K562 (cell line): Measurements from ENCODE around the gene ENO3. TPM values are rescaled to one million over a fixed set of nuclear protein-coding genes. Genes with fewer than 3 reads are reported as not detected.

Experiments used
- ATAC-seq: fragments of 200-7000 bp; cut with Tn5 transposase; 3 replicates; pipeline ENCODE4 v1.9.1; 2020; ENCODE audit warnings: moderate library complexity
- BruUV-seq: library from RNA; stranded (reverse); fragments of 400-500 nt; replicated peaks from 2 replicates; lab custom pipeline; 2021; lab: Mats Ljungman, UMichigan
- CTCF ChIA-PET: fragments of 300-600 bp; formaldehyde crosslinking; extraction: SDS; loops from one replicate; lab custom pipeline; 2021; ENCODE audit warnings: low intra/inter-chr PET ratio; lab: Yijun Ruan, JAX
- POLR2A ChIA-PET: fragments of 300-600, 350-650 bp; sonication (Branson Sonifier 250); formaldehyde crosslinking; extraction: SDS; loops from one replicate; lab custom pipeline; 2021; ENCODE audit warnings: antibody characterized with exemption, inconsistent platforms; lab: Yijun Ruan, JAX
- DNase-seq, 4 experiments: peaks; one replicate each; pipeline versions ENCODE4 v3.0.0 to v3.0.0-alpha.2; 2011 to 2018; ENCODE audit warnings: low spot score in 3 of 4, mixed read lengths in 3 of 4; ENCODE audit errors: extremely low read depth in 1 of 4
- FAIRE-seq: peaks from 2 replicates; lab custom pipeline; 2011; peaks lifted over from hg19 to GRCh38; lab: Jason Lieb, UNC
- H2AFZ ChIP-seq: 2 replicates; pipeline ENCODE4 v1.6.0; 2011; ENCODE audit warnings: low read depth, low read length, control low read depth, inconsistent platforms
- H3K27ac ChIP-seq: fragments of 200-600 bp; 3 replicates; pipeline ENCODE4 v1.8.0; 2011; ENCODE audit warnings: low read depth, mild to moderate bottlenecking, control low read depth, inconsistent platforms, low read length, moderate library complexity, mixed read lengths; ENCODE audit errors: extremely low read depth
- H3K27me3 ChIP-seq, 2 experiments: fragments of 300-600 bp in 1 of 2; 2 replicates in 1 of 2; 3 replicates in 1 of 2; pipeline versions ENCODE4 v1.6.0 to v1.8.0; 2011; ENCODE audit warnings: inconsistent platforms in 2 of 2, low read length in 2 of 2, mild to moderate bottlenecking in 1 of 2, mixed read lengths in 1 of 2, moderate library complexity in 1 of 2; ENCODE audit not compliant: control insufficient read depth in 2 of 2, insufficient read depth in 2 of 2
- H3K36me3 ChIP-seq: fragments of 300-600 bp; 3 replicates; pipeline ENCODE4 v1.8.0; 2011; ENCODE audit warnings: mild to moderate bottlenecking, low read length, inconsistent platforms; ENCODE audit not compliant: control insufficient read depth, insufficient read depth
- H3K4me1 ChIP-seq, 2 experiments: fragments of 200-600 bp in 1 of 2; replicated peaks in 1 of 2; 2 replicates in 1 of 2; 3 replicates in 1 of 2; pipeline versions ENCODE4 v1.5.1 to v1.8.0; 2011; ENCODE audit warnings: inconsistent platforms in 2 of 2, low read length in 2 of 2, mild to moderate bottlenecking in 1 of 2, mixed read lengths in 1 of 2, moderate library complexity in 1 of 2; ENCODE audit not compliant: control insufficient read depth in 2 of 2, insufficient read depth in 2 of 2
- H3K4me2 ChIP-seq: 2 replicates; pipeline ENCODE4 v1.6.1; 2011; ENCODE audit warnings: low read length, control low read depth, inconsistent platforms, mixed read lengths; ENCODE audit not compliant: insufficient read depth
- H3K4me3 ChIP-seq: fragments of 200-600 bp; sonication (generic), shearing (Covaris generic); 2 replicates; pipeline ENCODE4 v1.5.1; 2016; ENCODE audit warnings: control low read depth, inconsistent platforms
- H3K79me2 ChIP-seq: fragments of 200-600 bp; 3 replicates; pipeline ENCODE4 v1.8.0; 2011; ENCODE audit warnings: low read length, inconsistent platforms; ENCODE audit not compliant: control insufficient read depth, insufficient read depth
- H3K9ac ChIP-seq, 2 experiments: 2 replicates each; pipeline versions ENCODE4 v1.6.0 to v1.6.1; 2011; ENCODE audit warnings: low read depth in 2 of 2, low read length in 2 of 2, control low read depth in 1 of 2, inconsistent platforms in 1 of 2, mild to moderate bottlenecking in 1 of 2, mixed read lengths in 1 of 2; ENCODE audit not compliant: insufficient read depth in 1 of 2
- H3K9me1 ChIP-seq: one replicate; pipeline ENCODE4 v1.6.0; 2011; ENCODE audit warnings: inconsistent platforms, mild to moderate bottlenecking, low read length, moderate library complexity; ENCODE audit not compliant: control insufficient read depth, insufficient read depth
- H3K9me3 ChIP-seq: replicated peaks from 2 replicates; pipeline ENCODE4 v1.5.1; 2011; ENCODE audit warnings: low read depth, low read length, inconsistent platforms; ENCODE audit not compliant: control insufficient read depth, insufficient read depth
- H4K20me1 ChIP-seq: replicated peaks from 2 replicates; pipeline ENCODE4 v1.6.1; 2011; ENCODE audit warnings: low read length, inconsistent platforms, mixed read lengths; ENCODE audit not compliant: control insufficient read depth, insufficient read depth
- ATF4 ChIP-seq: fragments of 450-650 bp; formaldehyde crosslinking; IDR thresholded peaks from 2 replicates; pipeline ENCODE4 v1.4.0; 2022; ENCODE audit warnings: mild to moderate bottlenecking, moderate library complexity
- CCNT2 ChIP-seq: IDR thresholded peaks from 2 replicates; pipeline ENCODE4 v1.6.1; 2011; ENCODE audit warnings: borderline replicate concordance, low read depth, mild to moderate bottlenecking, moderate library complexity, mixed read lengths, low read length; ENCODE audit not compliant: insufficient read length; ENCODE audit errors: extremely low read depth
- DLX4 ChIP-seq: fragments of 250-450 bp; sonication (Bioruptor Pico); IDR thresholded peaks from 2 replicates; pipeline ENCODE4 v1.6.1; 2021; ENCODE audit warnings: mild to moderate bottlenecking
- FOXK1 ChIP-seq: sonication (generic); formaldehyde crosslinking; IDR thresholded peaks from 2 replicates; pipeline ENCODE4 v1.8.0; 2022; ENCODE audit warnings: missing genetic modification reagents, mild to moderate bottlenecking, borderline replicate concordance
- POLR2A ChIP-seq: fragments of 450-650 bp; conservative IDR thresholded peaks from 2 replicates; pipeline ENCODE4 v1.6.1; 2016
- RBFOX2 ChIP-seq: fragments of 200-400 bp; formaldehyde crosslinking; IDR thresholded peaks from 2 replicates; pipeline ENCODE4 v1.6.1; 2017; ENCODE audit warnings: low read depth, mild to moderate bottlenecking, low read length, moderate library complexity
- RBM15 ChIP-seq: fragments of 200-400 bp; formaldehyde crosslinking; IDR thresholded peaks from 2 replicates; pipeline ENCODE4 v1.6.1; 2018; ENCODE audit warnings: mild to moderate bottlenecking, low read length, moderate library complexity; ENCODE audit not compliant: insufficient read depth
- SNIP1 ChIP-seq: fragments of 450-650 bp; IDR thresholded peaks from 2 replicates; pipeline ENCODE4 v1.7.1; 2017; ENCODE audit warnings: low read depth, mild to moderate bottlenecking
- STAG1 ChIP-seq: sonication (generic); formaldehyde crosslinking; IDR thresholded peaks from 2 replicates; pipeline ENCODE4 v1.5.0; 2020; ENCODE audit warnings: missing genetic modification reagents, borderline replicate concordance
- TARDBP ChIP-seq: fragments of 450-650 bp; IDR thresholded peaks from 2 replicates; pipeline ENCODE4 v1.6.1; 2016
- TEAD1 ChIP-seq, 2 experiments: fragments of 450-650 bp in 1 of 2; sonication (generic) in 1 of 2; formaldehyde crosslinking; IDR thresholded peaks; 2 replicates each; pipeline versions ENCODE4 v1.4.0 to v1.8.0; 2020 to 2022; ENCODE audit warnings: mild to moderate bottlenecking in 2 of 2, missing genetic modification reagents in 1 of 2
- ZBED1 ChIP-seq: IDR thresholded peaks from 2 replicates; pipeline ENCODE4 v1.6.1; 2014
- ZNF311 ChIP-seq: fragments of 250-450 bp; sonication (Bioruptor Pico); IDR thresholded peaks from 2 replicates; pipeline ENCODE4 v1.4.0; 2020; ENCODE audit warnings: mild to moderate bottlenecking, moderate library complexity
- ZNF699 ChIP-seq: fragments of 250-450 bp; sonication (Bioruptor Pico); IDR thresholded peaks from 2 replicates; pipeline ENCODE4 v1.8.0; 2021; ENCODE audit warnings: mild to moderate bottlenecking, moderate library complexity; ENCODE audit not compliant: insufficient replicate concordance
- WGBS: fragments of 100-300 bp; shearing (Covaris generic); methylation state at CpG from one replicate; pipeline ENCODE4 v1.1.6; 2016; ENCODE audit warnings: low coverage, mixed read lengths; ENCODE audit not compliant: insufficient coverage; ENCODE audit errors: missing lambda C conversion rate; 5-methylcytosine and 5-hydroxymethylcytosine counted together
- in situ Hi-C: fragments of 300-500 bp; cut with MboI; formaldehyde crosslinking; loops from 4 replicates; pipeline ENCODE4 v1.15.0; 2018; ENCODE audit warnings: inconsistent platforms, mixed read lengths
- intact Hi-C: fragments of 100-400 bp; cut with micrococcal nuclease; formaldehyde crosslinking; loops from 2 replicates; pipeline ENCODE4 v1.14.2; 2022
- polyA plus RNA-seq, 8 experiments: library from polyadenylated mRNA; depleted of rRNA in 4 of 8; stranded (reverse) in 5 of 8; unstranded in 3 of 8; fragments of >200 nt; fragmentation: Nextera tagmentation in 2 of 8; fragmentation: Illumina TruSeq in 1 of 8; extraction: Ambion mirVana in 2 of 8; extraction: Trizol in 1 of 8; gene quantifications; 2 replicates each; pipeline versions ENCODE4 v1.2.1 to v1.2.3, GENCODE V29; 2011 to 2014; ENCODE audit warnings: inconsistent platforms in 1 of 8, missing spikeins in 1 of 8
- total RNA-seq, 7 experiments: library from RNA; depleted of rRNA in 6 of 7; stranded (reverse); fragments of >200 nt in 6 of 7; fragmentation: Illumina TruSeq in 2 of 7; extraction: Trizol in 2 of 7; gene quantifications; 2 replicates each; pipeline versions ENCODE4 v1.2.1 to v1.2.3, GENCODE V29; 2011 to 2021; ENCODE audit warnings: low replicate concordance in 1 of 7

ENO3 gene
- total and polyA plus RNA-seq, 9 of the 15 experiments (the other 6 are each of a cell fraction or from before 2014, with no cell fraction given): 5.7 to 17.2 (median 9.9) TPM

GRCh38 chr17:4946312-4946976 lies 4.5 kb upstream of the ENO3 start:
- Histone ChIP-seq H3K9ac (peak overlapping the region; percentile 59 to 97), H3K4me3 (peak overlapping the region; percentile 97), H2AFZ (no peak overlapping the region), H3K27me3 (no peaks in the 10 kb centered on the region), H3K79me2 (peaks cover 82% of the 10 kb centered on the region), H3K4me1 (peaks cover 30 to 42% of the 10 kb centered on the region in 2 experiments), H3K27ac (peak overlapping the region; percentile 98), H3K9me1 (no peaks in the 10 kb centered on the region), H4K20me1 (peaks cover 22% of the 10 kb centered on the region), H3K4me2 (peak overlapping the region; percentile 93), H3K36me3 (peaks cover 64% of the 10 kb centered on the region)
- in situ Hi-C loops: no loop called here
- no peak for ATAC-seq
- intact Hi-C loops: no loop called here
- peak; percentile 54 for FAIRE-seq
- WGBS: 6% methylated on average over 16 of the region's 16 CpGs
- POLR2A ChIA-PET: interaction anchor here (0.6 to 3.2 kb wide), 4 partner anchors 14 to 814 kb away, joined by 3 to 21 read pairs (median 4); partner anchors contain the start of gene SPAG7
- no peak for TF ChIP-seq CCNT2
- no peak for TF ChIP-seq SNIP1
- no peak for TF ChIP-seq STAG1 (CRISPR knock-in tag)
- no peak for TF ChIP-seq RBM15
- TF ChIP-seq ZNF699 (CRISPR knock-in tag): no peak
- TF ChIP-seq DLX4 (CRISPR knock-in tag): no peak
- TF ChIP-seq RBFOX2: peak; percentile 58
- TF ChIP-seq ATF4 (CRISPR knock-in tag): no peak
- TF ChIP-seq FOXK1: no peak
- no peak for TF ChIP-seq ZNF311
- 0 out of 2 replicates have a peak, but pooled peaks have one; percentile 53 for TF ChIP-seq POLR2A
- no peak for TF ChIP-seq TARDBP
- no peak for TF ChIP-seq ZBED1
- no peak for TF ChIP-seq TEAD1 (CRISPR knock-in tag; IDR thresholded peaks at IDR 0.05)
- TF ChIP-seq, all 486 proteins: peak for 2
- TSS peak; percentile 60 for BruUV-seq
- CTCF ChIA-PET: no interaction called here
- no peaks in the 10 kb centered on the region for H3K9me3 ChIP-seq
- no peak for DNase-seq
